ENCODE results near the gene TMEM253. TPM values are rescaled to one million over a fixed set of nuclear protein-coding genes. Genes with fewer than 3 reads are reported as not detected.

Gene TMEM253
- total RNA-seq, 4 donors from 2014 or later, result 0.95 to 1.5 TPM; not detected in 2

- TF ChIP-seq POLR2A (IDR thresholded peaks at IDR 0.05), result no peak
- TF ChIP-seq CTCF (IDR thresholded peaks at IDR 0.05), result no peak
- Histone ChIP-seq H3K4me3 (no peak overlapping the region), H3K4me1 (no peaks in the 10 kb centered on the region), H3K27ac (no peak overlapping the region), H3K9me3 (no peaks in the 10 kb centered on the region), H3K36me3 (no peaks in the 10 kb centered on the region), H3K27me3 (no peaks in the 10 kb centered on the region)
- intact Hi-C loops (cut with DNase I), result no loop called here
- WGBS, 2 donors, result 60 to 73% methylated on average over 3 to 4 of the region's 5 CpGs
- no peak for DNase-seq
Observed at GRCh38 chr14:21055432-21056117, 45.3 kb upstream of the TMEM253 start.

- Histone ChIP-seq H3K27me3 (no peaks in the 10 kb centered on the region), H3K9me3 (no peaks in the 10 kb centered on the region), H3K36me3 (no peaks in the 10 kb centered on the region), H3K4me1 (no peaks in the 10 kb centered on the region), H3K4me3 (no peak overlapping the region), H3K27ac (no peak overlapping the region)
- WGBS, 2 donors, result 57 to 73% methylated on average over 5 to 9 of the region's 10 CpGs
- TF ChIP-seq CTCF (IDR thresholded peaks at IDR 0.05) (no peak), POLR2A (IDR thresholded peaks at IDR 0.05) (no peak)
- DNase-seq, result no peak
- intact Hi-C loops (cut with DNase I), result no loop called here
Observed at GRCh38 chr14:21056520-21057163, 44.2 kb upstream of the TMEM253 start.

DNA sequence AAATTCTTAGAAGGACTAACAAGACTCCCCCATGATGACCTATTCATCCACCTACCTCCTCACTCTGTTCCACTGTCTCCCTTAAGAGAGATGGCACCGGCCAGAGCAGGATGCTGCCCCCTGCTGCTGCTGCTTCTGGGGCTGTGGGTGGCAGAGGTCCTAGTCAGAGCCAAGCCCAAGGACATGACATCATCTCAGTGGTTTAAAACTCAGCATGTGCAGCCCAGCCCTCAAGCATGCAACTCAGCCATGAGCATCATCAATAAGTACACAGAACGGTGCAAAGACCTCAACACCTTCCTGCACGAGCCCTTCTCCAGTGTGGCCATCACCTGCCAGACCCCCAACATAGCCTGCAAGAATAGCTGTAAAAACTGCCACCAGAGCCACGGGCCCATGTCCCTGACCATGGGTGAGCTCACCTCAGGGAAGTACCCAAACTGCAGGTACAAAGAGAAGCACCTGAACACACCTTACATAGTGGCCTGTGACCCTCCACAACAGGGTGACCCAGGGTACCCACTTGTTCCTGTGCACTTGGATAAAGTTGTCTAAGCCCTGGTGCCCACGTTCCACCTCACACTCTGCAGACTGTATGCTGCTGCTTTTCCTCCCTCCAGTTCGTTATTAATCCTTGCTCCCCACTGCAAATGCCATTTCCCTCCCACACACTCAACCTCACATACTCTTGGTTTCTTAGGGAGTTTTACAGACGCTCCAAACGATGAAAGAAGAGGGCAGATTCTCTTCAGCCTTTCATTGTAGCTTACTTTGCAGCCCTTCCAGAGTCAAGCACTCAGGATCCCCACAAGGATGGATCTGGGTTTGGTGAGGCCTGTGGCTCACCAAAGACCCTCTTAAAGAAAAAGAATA is 42.8 kb upstream of the TMEM253 start, which contains the start of gene RNASE8:
TSS of gene RNASE8 (plus strand) at position 20 of the 873 bp plus-strand sequence. CDS start at position 91, 71 bp downstream.
- Histone ChIP-seq H3K4me3 (no peak within 1 kb of the TSS), H3K27me3 (no peaks in the 10 kb centered on the region), H3K27ac (no peak within 1 kb of the TSS), H3K36me3 (no peaks in the 10 kb centered on the region), H3K4me1 (no peaks in the 10 kb centered on the region), H3K9me3 (no peaks in the 10 kb centered on the region)
- WGBS, 2 donors, result 59 to 70% methylated on average over 5 to 8 of the region's 8 CpGs
- no peak for TF ChIP-seq POLR2A (IDR thresholded peaks at IDR 0.05)
- no peak for TF ChIP-seq CTCF (IDR thresholded peaks at IDR 0.05)
- intact Hi-C loops (cut with DNase I), result no loop called here
- no peak for DNase-seq

GRCh38 chr14:21058903-21059302 is 42.0 kb upstream of the TMEM253 start:
- intact Hi-C loops (cut with DNase I), result no loop called here
- Histone ChIP-seq H3K27me3 (no peaks in the 10 kb centered on the region), H3K9me3 (no peaks in the 10 kb centered on the region), H3K4me1 (peaks cover 0 to 5% (median 0%) of the 10 kb centered on the region in 3 donors), H3K36me3 (no peaks in the 10 kb centered on the region), H3K27ac (no peak overlapping the region), H3K4me3 (no peak overlapping the region)
- no peak for DNase-seq
- 85 to 100% methylated on average over 1 to 4 of the region's 5 CpGs for WGBS, 2 donors
- TF ChIP-seq CTCF (IDR thresholded peaks at IDR 0.05) (no peak), POLR2A (IDR thresholded peaks at IDR 0.05) (no peak)

Measured in esophagus squamous epithelium (tissue), 5 donors.